Kidney (tissue), 14 donors: ENCODE data around the gene CDC6. TPM values are rescaled to one million over a fixed set of nuclear protein-coding genes. Genes with fewer than 3 reads are reported as not detected.
A peak's percentile ranks its signal among the peaks of the same experiment; 100 is the strongest.

Experiments
- DNase-seq, 5 donors: peaks; one replicate each; pipeline ENCODE4 v3.0.0-alpha.2; 2013 to 2020
- FAIRE-seq: peaks from 2 replicates; lab custom pipeline; 2012; peaks lifted over from hg19 to GRCh38; lab: Jason Lieb, UNC
- H3K27ac ChIP-seq, 2 donors: one replicate each; pipeline ENCODE4 v1.7.0; 2013; ENCODE audit warnings: low read depth in 2 of 2, low read length in 2 of 2, inconsistent platforms in 1 of 2
- H3K27me3 ChIP-seq: one replicate; pipeline ENCODE4 v1.7.1; 2013; ENCODE audit warnings: low read length, inconsistent platforms; ENCODE audit not compliant: control insufficient read depth, insufficient read depth
- H3K36me3 ChIP-seq, 3 donors: one replicate each; pipeline versions ENCODE4 v1.7.0 to v1.7.1; 2013; ENCODE audit warnings: low read length in 3 of 3, control low read depth in 1 of 3, inconsistent platforms in 1 of 3; ENCODE audit not compliant: insufficient read depth in 3 of 3, control insufficient read depth in 2 of 3
- H3K4me1 ChIP-seq, 3 donors: one replicate each; pipeline versions ENCODE4 v1.7.0 to v1.7.1; 2013; ENCODE audit warnings: low read length in 3 of 3, inconsistent platforms in 1 of 3, low read depth in 1 of 3; ENCODE audit not compliant: control insufficient read depth in 2 of 3, insufficient read depth in 2 of 3
- H3K4me3 ChIP-seq, 3 donors: one replicate each; pipeline versions ENCODE4 v1.7.0 to v1.8.1; 2013; ENCODE audit warnings: low read length in 3 of 3, control low read depth in 1 of 3, inconsistent platforms in 1 of 3
- H3K9ac ChIP-seq, 3 donors: one replicate each; pipeline versions ENCODE4 v1.7.0 to v1.7.1; 2013; ENCODE audit warnings: low read length in 3 of 3, control low read depth in 1 of 3, inconsistent platforms in 1 of 3
- H3K9me3 ChIP-seq, 3 donors: one replicate each; pipeline versions ENCODE4 v1.7.0 to v1.7.1; 2013; ENCODE audit warnings: low read length in 3 of 3, control low read depth in 1 of 3, inconsistent platforms in 1 of 3; ENCODE audit not compliant: control insufficient read depth in 2 of 3, insufficient read depth in 1 of 3
- CTCF ChIP-seq: IDR thresholded peaks from 3 replicates; pipeline ENCODE4 v1.5.1; 2012; ENCODE audit warnings: mild to moderate bottlenecking, moderate library complexity, borderline replicate concordance; ENCODE audit not compliant: insufficient read depth; ENCODE audit errors: extremely low read depth
- intact Hi-C: fragments of 100-400 bp; cut with DNase I; formaldehyde crosslinking; loops from one replicate; pipeline ENCODE4 v1.11.1; 2022
- polyA plus RNA-seq: library from polyadenylated mRNA; stranded (reverse); fragments of 350-450 nt; fragmentation: Illumina TruSeq; extraction: RNeasy Lipid Tissue Mini Kit (QIAGEN cat#74804); gene quantifications from one replicate; pipeline ENCODE4 v1.2.3, GENCODE V29; 2014; ENCODE audit warnings: low read depth, low replicate concordance; ENCODE audit not compliant: insufficient read depth
- total RNA-seq: library from RNA; stranded (reverse); fragmentation: NEBNext Ultra II Directional; extraction: Animal tissue kit (Norgen Biotek cat#: 25700); gene quantifications from one replicate; pipeline ENCODE4 v1.2.1, GENCODE V29; 2021
- donor health status: control.
- donor health status: control.
- donor health status: control.
- donor health status: control.
- donor health status: control.
- donor health status: DM: yes; HTN: yes; CAD: no.
- donor health status: Normal renal cell carcinoma (clear cell type).

CDC6 gene
- total and polyA plus RNA-seq, 2 donors from 2014 or later = 0.49 to 1.7 TPM

- intact Hi-C loops = no loop called here
- Histone ChIP-seq H3K36me3 (no peaks in the 10 kb centered on the region), H3K27me3 (no peaks in the 10 kb centered on the region), H3K9me3 (no peaks in the 10 kb centered on the region), H3K4me1 (peaks cover 3 to 77% (median 63%) of the 10 kb centered on the region in 3 donors), H3K4me3 (no peak overlapping the region), H3K27ac (peak overlapping the region; percentile 73 to 89), H3K9ac (peak overlapping the region in 1 of 3 donors; percentile 46)
- DNase-seq = no peak
- FAIRE-seq = no peak
- no peak for TF ChIP-seq CTCF
These were observed 43.3 kb downstream of the CDC6 start for GRCh38 chr17:40330850-40331470.

- Histone ChIP-seq H3K27me3 (no peaks in the 10 kb centered on the region), H3K9ac (peak overlapping the region in 1 of 3 donors; percentile 63), H3K4me1 (peaks cover 3 to 68% (median 53%) of the 10 kb centered on the region in 3 donors), H3K36me3 (no peaks in the 10 kb centered on the region), H3K27ac (peak overlapping the region; percentile 73 to 89), H3K4me3 (peak overlapping the region in 1 of 3 donors; percentile 19), H3K9me3 (no peaks in the 10 kb centered on the region)
- intact Hi-C loops = no loop called here
- FAIRE-seq = no peak
- TF ChIP-seq CTCF = no peak
- DNase-seq = peak in 3 of 5 donors; percentile 70 to 97 (median 80)
These were observed 44.3 kb downstream of the CDC6 start for GRCh38 chr17:40331743-40332641.

- Histone ChIP-seq H3K9ac (no peak overlapping the region), H3K36me3 (no peaks in the 10 kb centered on the region), H3K4me1 (peaks cover 3 to 50% (median 43%) of the 10 kb centered on the region in 3 donors), H3K27me3 (no peaks in the 10 kb centered on the region), H3K4me3 (no peak overlapping the region), H3K27ac (peak overlapping the region; percentile 14 to 45), H3K9me3 (no peaks in the 10 kb centered on the region)
- TF ChIP-seq CTCF = no peak
- FAIRE-seq (no peak), DNase-seq (no peak)
- intact Hi-C loops = no loop called here
These were observed 46.2 kb downstream of the CDC6 start for GRCh38 chr17:40333781-40334448.
